Neutrophil (primary cell): ENCODE data around the gene ZDHHC11.
"Not testable (repeated sequence)": the region's sequence is repeated elsewhere in the genome, so short reads cannot be mapped to it uniquely, and the experiment has no call there.

ENCODE experiments used
- H3K27ac ChIP-seq: fragments of 200-600 bp; sonication (generic); 2 replicates; pipeline ENCODE4 v1.5.1; 2016; ENCODE audit warnings: mild to moderate bottlenecking, moderate library complexity
- H3K27me3 ChIP-seq: fragments of 200-600 bp; sonication (generic); 2 replicates; pipeline ENCODE4 v1.6.0; 2016; ENCODE audit warnings: mild to moderate bottlenecking
- H3K36me3 ChIP-seq: fragments of 200-600 bp; sonication (generic); 2 replicates; pipeline ENCODE4 v1.5.1; 2017
- H3K4me1 ChIP-seq, 2 experiments: fragments of 200-600 bp in 1 of 2; sonication (generic) in 1 of 2; 1 replicate in 1 of 2; 2 replicates in 1 of 2; pipeline versions ENCODE4 v1.5.1 to v1.6.1; 2013 to 2016; ENCODE audit warnings: low read depth in 1 of 2, low read length in 1 of 2, mild to moderate bottlenecking in 1 of 2, moderate library complexity in 1 of 2; ENCODE audit not compliant: control insufficient read depth in 1 of 2, insufficient read depth in 1 of 2
- H3K4me3 ChIP-seq, 2 experiments: fragments of 200-600 bp in 1 of 2; sonication (generic) in 1 of 2; 1 replicate in 1 of 2; 2 replicates in 1 of 2; pipeline ENCODE4 v1.5.1; 2013 to 2016; ENCODE audit warnings: low read depth in 1 of 2, low read length in 1 of 2, mild to moderate bottlenecking in 1 of 2, moderate library complexity in 1 of 2
- H3K9me3 ChIP-seq: fragments of 200-600 bp; sonication (generic); 2 replicates; pipeline ENCODE4 v1.5.1; 2016

The ZDHHC11 gene

GRCh38 chr5:845676-846601 is 4.8 kb downstream of the ZDHHC11 start:
- H3K4me3 ChIP-seq, H3K36me3 ChIP-seq, H3K27ac ChIP-seq, H3K4me1 ChIP-seq, H3K9me3 ChIP-seq, H3K27me3 ChIP-seq: not testable (repeated sequence)

- not testable (repeated sequence) for H3K9me3 ChIP-seq, H3K27me3 ChIP-seq, H3K36me3 ChIP-seq, H3K27ac ChIP-seq, H3K4me3 ChIP-seq, H3K4me1 ChIP-seq
These were observed 5.6 kb downstream of the ZDHHC11 start for GRCh38 chr5:845031-845675.

- not testable (repeated sequence) for H3K36me3 ChIP-seq, H3K27ac ChIP-seq, H3K27me3 ChIP-seq, H3K9me3 ChIP-seq, H3K4me1 ChIP-seq, H3K4me3 ChIP-seq
These were observed 6.4 kb downstream of the ZDHHC11 start for GRCh38 chr5:844426-844825.

GRCh38 chr5:843926-844325 is 6.9 kb downstream of the ZDHHC11 start:
- not testable (repeated sequence) for H3K27me3 ChIP-seq, H3K27ac ChIP-seq, H3K9me3 ChIP-seq, H3K36me3 ChIP-seq, H3K4me3 ChIP-seq, H3K4me1 ChIP-seq

- not testable (repeated sequence) for H3K9me3 ChIP-seq
These were observed 7.4 kb downstream of the ZDHHC11 start for GRCh38 chr5:843371-843770.

GRCh38 chr5:842402-843221 is 8.2 kb downstream of the ZDHHC11 start:
- not testable (repeated sequence) for H3K9me3 ChIP-seq, H3K4me3 ChIP-seq, H3K4me1 ChIP-seq, H3K27me3 ChIP-seq, H3K36me3 ChIP-seq, H3K27ac ChIP-seq

More at GRCh38 chr5:843371-843770, 7.4 kb downstream of the ZDHHC11 start:
- not testable (repeated sequence) for H3K27ac ChIP-seq, H3K27me3 ChIP-seq, H3K36me3 ChIP-seq, H3K4me1 ChIP-seq, H3K4me3 ChIP-seq

- H3K4me1 ChIP-seq, H3K27ac ChIP-seq, H3K4me3 ChIP-seq, H3K27me3 ChIP-seq, H3K36me3 ChIP-seq, H3K9me3 ChIP-seq: not testable (repeated sequence)
These were observed 9.0 kb downstream of the ZDHHC11 start for GRCh38 chr5:841531-842401.

- H3K9me3 ChIP-seq, H3K36me3 ChIP-seq, H3K27ac ChIP-seq, H3K4me1 ChIP-seq, H3K4me3 ChIP-seq: not testable (repeated sequence)
- H3K27me3 ChIP-seq = peaks cover 11% of the 10 kb centered on the region
These were observed 9.8 kb downstream of the ZDHHC11 start for GRCh38 chr5:840974-841435.

GRCh38 chr5:840118-840973 is 10.4 kb downstream of the ZDHHC11 start:
- not testable (repeated sequence) for H3K4me1 ChIP-seq, H3K27ac ChIP-seq, H3K4me3 ChIP-seq, H3K9me3 ChIP-seq, H3K36me3 ChIP-seq
- peaks cover 14% of the 10 kb centered on the region for H3K27me3 ChIP-seq

- H3K27ac ChIP-seq, H3K4me3 ChIP-seq, H3K9me3 ChIP-seq, H3K36me3 ChIP-seq, H3K4me1 ChIP-seq: not testable (repeated sequence)
- peaks cover 18% of the 10 kb centered on the region for H3K27me3 ChIP-seq
These were observed 12.3 kb downstream of the ZDHHC11 start for GRCh38 chr5:838431-838851.

- H3K27ac ChIP-seq, H3K36me3 ChIP-seq, H3K4me3 ChIP-seq, H3K4me1 ChIP-seq, H3K9me3 ChIP-seq: not testable (repeated sequence)
- peaks cover 18% of the 10 kb centered on the region for H3K27me3 ChIP-seq
These were observed 13.1 kb downstream of the ZDHHC11 start for GRCh38 chr5:837621-838121.
